ENCODE results near the gene LRRC15.

LRRC15 gene

GRCh38 chr3:194355379-194355778, 14.2 kb downstream of the LRRC15 start:
- no peak for DNase-seq

GRCh38 chr3:194354315-194354714, 15.2 kb downstream of the LRRC15 start:
- no peak for DNase-seq

- no peak for DNase-seq
Observed at GRCh38 chr3:194352667-194353246, 16.8 kb downstream of the LRRC15 start.

GRCh38 chr3:194351952-194352536, 17.5 kb downstream of the LRRC15 start:
- no peak for DNase-seq

- no peak for DNase-seq
Observed at GRCh38 chr3:194351080-194351672, 18.4 kb downstream of the LRRC15 start, which contains the start of gene CPN2. TSS of gene CPN2 (minus strand) at chr3:194351328. CDS start at chr3:194342702, 8,626 bp downstream.

GRCh38 chr3:194350726-194351071, 18.8 kb downstream of the LRRC15 start:
- DNase-seq = no peak

- DNase-seq = no peak
Observed at GRCh38 chr3:194348354-194348753, 21.2 kb downstream of the LRRC15 start.

- DNase-seq = no peak
Observed at GRCh38 chr3:194346621-194347020, 22.9 kb downstream of the LRRC15 start.

GRCh38 chr3:194346035-194346434, 23.5 kb downstream of the LRRC15 start:
- no peak for DNase-seq

GRCh38 chr3:194344012-194344411, 25.5 kb downstream of the LRRC15 start:
- no peak for DNase-seq

- no peak for DNase-seq
Observed at GRCh38 chr3:194343561-194343893, 26.0 kb downstream of the LRRC15 start.

GRCh38 chr3:194342861-194343560, 26.5 kb downstream of the LRRC15 start:
- DNase-seq = no peak

- no peak for DNase-seq
Observed at GRCh38 chr3:194340757-194341400, 28.7 kb downstream of the LRRC15 start.

- DNase-seq = no peak
Observed at GRCh38 chr3:194339840-194340239, 29.7 kb downstream of the LRRC15 start.

GRCh38 chr3:194339356-194339755, 30.2 kb downstream of the LRRC15 start:
- DNase-seq = no peak

GRCh38 chr3:194337965-194338753, 31.4 kb downstream of the LRRC15 start:
- no peak for DNase-seq

- no peak for DNase-seq
Observed at GRCh38 chr3:194336601-194337355, 32.8 kb downstream of the LRRC15 start.

- DNase-seq = no peak
Observed at GRCh38 chr3:194333981-194334320, 35.6 kb downstream of the LRRC15 start.

- DNase-seq = no peak
Observed at GRCh38 chr3:194333212-194333980, 36.1 kb downstream of the LRRC15 start.

GRCh38 chr3:194332858-194333211, 36.7 kb downstream of the LRRC15 start:
- no peak for DNase-seq

- DNase-seq = no peak
Observed at GRCh38 chr3:194330579-194330978, 39.0 kb downstream of the LRRC15 start.
